ENCODE results near the gene XK.
"Not testable (repeated sequence)": the region's sequence is repeated elsewhere in the genome, so short reads cannot be mapped to it uniquely, and the experiment has no call there.

The XK gene

GRCh38 chrX:37759351-37759750, 73.8 kb downstream of the XK start:
- DNase-seq, result no peak

GRCh38 chrX:37759878-37760418, 74.4 kb downstream of the XK start:
- no peak for DNase-seq

GRCh38 chrX:37763400-37763799, 77.8 kb downstream of the XK start:
- DNase-seq, result no peak

GRCh38 chrX:37765507-37765906, 79.9 kb downstream of the XK start:
- DNase-seq, result no peak

GRCh38 chrX:37767430-37767829, 81.8 kb downstream of the XK start:
- DNase-seq, result no peak

GRCh38 chrX:37768866-37769265, 83.3 kb downstream of the XK start:
- DNase-seq, result not testable (repeated sequence)

GRCh38 chrX:37776283-37776986, 90.8 kb downstream of the XK start:
- DNase-seq, result no peak

- no peak for DNase-seq
Observed at GRCh38 chrX:37776987-37777325, 91.4 kb downstream of the XK start.

GRCh38 chrX:37779857-37780256, 94.3 kb downstream of the XK start, which contains the start of gene CYBB:
Gene CYBB, plus strand, starts transcription at chrX:37780059. Its CDS starts 19 bp downstream, at chrX:37780078.
- no peak for DNase-seq

- no peak for DNase-seq
Observed at GRCh38 chrX:37781081-37781480, 95.5 kb downstream of the XK start.
